Left ventricle myocardium inferior (tissue), 1 donor: ENCODE measurements around the gene CDYL2. TPM values are rescaled to one million over a fixed set of nuclear protein-coding genes. Genes with fewer than 3 reads are reported as not detected.
"Not testable (repeated sequence)": the region's sequence is repeated elsewhere in the genome, so short reads cannot be mapped to it uniquely, and the experiment has no call there.

ENCODE experiments used
- DNase-seq: peaks from one replicate; pipeline ENCODE4 v3.0.0-alpha.2; 2020
- H3K27ac ChIP-seq: fragments of 200-600 bp; replicated peaks from 2 replicates; pipeline ENCODE4 v1.8.0; 2021
- H3K27me3 ChIP-seq: fragments of 200-600 bp; 2 replicates; pipeline ENCODE4 v1.8.0; 2021; ENCODE audit warnings: low read depth
- H3K36me3 ChIP-seq: fragments of 200-600 bp; 2 replicates; pipeline ENCODE4 v1.8.0; 2021
- H3K4me1 ChIP-seq: fragments of 200-600 bp; 2 replicates; pipeline ENCODE4 v1.8.0; 2021
- H3K4me3 ChIP-seq: fragments of 200-600 bp; 2 replicates; pipeline ENCODE4 v1.8.0; 2021; ENCODE audit warnings: mild to moderate bottlenecking, moderate library complexity
- H3K9me3 ChIP-seq: fragments of 200-600 bp; replicated peaks from 2 replicates; pipeline ENCODE4 v1.8.0; 2021
- intact Hi-C: fragments of 100-400 bp; cut with micrococcal nuclease; formaldehyde crosslinking; loops from one replicate; pipeline ENCODE4 v1.11.0; 2022
- total RNA-seq: library from RNA; stranded (reverse); fragmentation: NEBNext Ultra II Directional; extraction: Animal tissue kit (Norgen Biotek cat#: 25700); gene quantifications from one replicate; pipeline ENCODE4 v1.2.1, GENCODE V29; 2021
- TF ChIP-seq, protein P1 (sequence below): fragments of 200-600 bp; IDR thresholded peaks from 2 replicates; pipeline ENCODE4 v1.8.0; 2021; ENCODE audit warnings: antibody characterized with exemption, mild to moderate bottlenecking, borderline replicate concordance
- donor health status: DM: no; HTN: yes; CAD: no; lungs with severe emphysema.

Gene CDYL2
- total RNA-seq, 1 donor from 2014 or later: 3.2 TPM

- intact Hi-C loops: no loop called here
- no peak for DNase-seq
- Histone ChIP-seq H3K36me3 (no peaks in the 10 kb centered on the region), H3K4me3 (no peak overlapping the region), H3K4me1 (no peaks in the 10 kb centered on the region), H3K27me3 (no peaks in the 10 kb centered on the region), H3K9me3 (peaks cover 30% of the 10 kb centered on the region), H3K27ac (no peak overlapping the region)
- TF ChIP-seq, protein P1, sequence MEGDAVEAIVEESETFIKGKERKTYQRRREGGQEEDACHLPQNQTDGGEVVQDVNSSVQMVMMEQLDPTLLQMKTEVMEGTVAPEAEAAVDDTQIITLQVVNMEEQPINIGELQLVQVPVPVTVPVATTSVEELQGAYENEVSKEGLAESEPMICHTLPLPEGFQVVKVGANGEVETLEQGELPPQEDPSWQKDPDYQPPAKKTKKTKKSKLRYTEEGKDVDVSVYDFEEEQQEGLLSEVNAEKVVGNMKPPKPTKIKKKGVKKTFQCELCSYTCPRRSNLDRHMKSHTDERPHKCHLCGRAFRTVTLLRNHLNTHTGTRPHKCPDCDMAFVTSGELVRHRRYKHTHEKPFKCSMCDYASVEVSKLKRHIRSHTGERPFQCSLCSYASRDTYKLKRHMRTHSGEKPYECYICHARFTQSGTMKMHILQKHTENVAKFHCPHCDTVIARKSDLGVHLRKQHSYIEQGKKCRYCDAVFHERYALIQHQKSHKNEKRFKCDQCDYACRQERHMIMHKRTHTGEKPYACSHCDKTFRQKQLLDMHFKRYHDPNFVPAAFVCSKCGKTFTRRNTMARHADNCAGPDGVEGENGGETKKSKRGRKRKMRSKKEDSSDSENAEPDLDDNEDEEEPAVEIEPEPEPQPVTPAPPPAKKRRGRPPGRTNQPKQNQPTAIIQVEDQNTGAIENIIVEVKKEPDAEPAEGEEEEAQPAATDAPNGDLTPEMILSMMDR: no peak
Observed at GRCh38 chr16:80739523-80739922, 64.9 kb downstream of the CDYL2 start.

- Histone ChIP-seq H3K36me3 (no peaks in the 10 kb centered on the region), H3K9me3 (peaks cover 30% of the 10 kb centered on the region), H3K27me3 (no peaks in the 10 kb centered on the region), H3K4me1 (no peaks in the 10 kb centered on the region), H3K27ac (no peak overlapping the region), H3K4me3 (no peak overlapping the region)
- TF ChIP-seq, protein P1: no peak
- no peak for DNase-seq
- intact Hi-C loops: no loop called here
Observed at GRCh38 chr16:80738521-80738920, 65.9 kb downstream of the CDYL2 start.

GRCh38 chr16:80735846-80736245, 68.6 kb downstream of the CDYL2 start:
- H3K9me3 ChIP-seq: peaks cover 47% of the 10 kb centered on the region
- intact Hi-C loops: no loop called here
- no peak overlapping the region for H3K4me3 ChIP-seq
- H3K36me3 ChIP-seq: no peaks in the 10 kb centered on the region
- no peaks in the 10 kb centered on the region for H3K4me1 ChIP-seq
- no peaks in the 10 kb centered on the region for H3K27me3 ChIP-seq
- TF ChIP-seq, protein P1: no peak
- no peak overlapping the region for H3K27ac ChIP-seq
- DNase-seq: no peak

DNA sequence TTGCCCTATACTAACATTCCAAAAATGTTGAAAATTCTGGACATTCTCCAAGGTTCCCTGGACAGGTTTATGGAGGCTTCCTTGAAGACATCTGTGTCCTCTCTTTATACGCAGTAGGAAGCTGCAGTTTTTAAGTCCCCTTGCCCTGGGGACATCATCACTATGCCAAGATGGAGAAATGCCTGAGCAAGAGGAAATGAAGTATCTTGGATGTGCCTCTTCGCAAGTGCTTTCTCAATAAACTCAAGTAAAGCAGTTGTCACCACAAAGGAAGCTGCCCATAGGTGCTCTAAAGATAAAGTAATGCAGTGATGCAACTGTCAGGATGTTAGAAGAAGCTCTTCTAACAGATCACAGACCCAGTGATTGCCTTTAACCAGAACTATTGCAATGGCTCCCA, 71.0 kb downstream of the CDYL2 start:
- H3K4me1 ChIP-seq: no peaks in the 10 kb centered on the region
- no peaks in the 10 kb centered on the region for H3K36me3 ChIP-seq
- TF ChIP-seq, protein P1: no peak
- H3K27ac ChIP-seq: no peak overlapping the region
- H3K9me3 ChIP-seq: peaks cover 34% of the 10 kb centered on the region
- H3K27me3 ChIP-seq: no peaks in the 10 kb centered on the region
- no peak for DNase-seq
- H3K4me3 ChIP-seq: no peak overlapping the region
- intact Hi-C loops: no loop called here

GRCh38 chr16:80731915-80732314, 72.5 kb downstream of the CDYL2 start:
- no peak for DNase-seq
- Histone ChIP-seq H3K4me3 (no peak overlapping the region), H3K27ac (no peak overlapping the region), H3K4me1 (no peaks in the 10 kb centered on the region), H3K36me3 (no peaks in the 10 kb centered on the region), H3K27me3 (no peaks in the 10 kb centered on the region), H3K9me3 (peaks cover 33% of the 10 kb centered on the region)
- intact Hi-C loops: no loop called here
- TF ChIP-seq, protein P1: no peak

DNA sequence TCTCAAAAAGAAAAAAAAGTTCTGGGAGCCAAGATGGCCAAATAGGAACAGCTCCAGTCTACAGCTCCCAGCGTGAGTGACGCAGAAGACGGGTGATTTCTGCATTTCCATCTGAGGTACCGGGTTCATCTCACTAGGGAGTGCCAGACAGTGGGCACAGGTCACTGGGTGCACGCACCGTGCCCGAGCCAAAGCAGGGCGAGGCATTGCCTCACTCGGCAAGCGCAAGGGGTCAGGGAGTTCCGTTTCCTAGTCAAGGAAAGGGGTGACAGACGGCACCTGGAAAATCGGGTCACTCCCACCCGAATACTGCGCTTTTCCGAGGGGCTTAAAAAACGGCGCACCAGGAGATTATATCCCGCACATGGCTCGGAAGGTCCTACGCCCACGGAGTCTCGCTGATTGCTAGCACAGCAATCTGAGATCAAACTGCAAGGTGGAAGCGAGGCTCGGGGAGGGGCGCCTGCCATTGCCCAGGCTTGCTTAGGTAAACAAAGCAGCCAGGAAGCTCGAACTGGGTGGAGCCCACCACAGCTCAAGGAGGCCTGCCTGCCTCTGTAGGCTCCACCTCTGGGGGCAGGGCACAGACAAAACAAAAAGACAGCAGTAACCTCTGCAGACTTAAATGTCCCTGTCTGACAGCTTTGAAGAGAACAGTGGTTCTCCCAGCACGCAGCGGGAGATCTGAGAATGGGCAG, 77.2 kb downstream of the CDYL2 start:
- H3K36me3 ChIP-seq, H3K4me1 ChIP-seq, intact Hi-C loops, H3K27ac ChIP-seq, H3K27me3 ChIP-seq, H3K4me3 ChIP-seq, DNase-seq: not testable (repeated sequence)
- H3K9me3 ChIP-seq: peaks cover 39% of the 10 kb centered on the region
